ENCODE data around the gene CADM2.

DNA sequence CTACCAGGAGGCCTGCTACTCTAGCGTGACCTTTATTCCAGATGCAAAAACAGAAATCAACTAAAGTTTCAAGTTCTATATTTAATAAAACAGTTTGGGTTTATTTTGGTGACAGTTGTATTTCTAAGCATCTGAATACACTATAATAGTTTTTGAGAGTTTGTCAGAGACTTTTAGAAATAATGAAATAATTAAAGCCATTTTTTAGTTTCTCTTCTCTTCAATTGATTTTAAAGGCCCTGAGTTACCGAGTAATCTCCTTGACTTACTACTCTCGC, 523.4 kb downstream of the CADM2 start:
- TF ChIP-seq, protein P1, sequence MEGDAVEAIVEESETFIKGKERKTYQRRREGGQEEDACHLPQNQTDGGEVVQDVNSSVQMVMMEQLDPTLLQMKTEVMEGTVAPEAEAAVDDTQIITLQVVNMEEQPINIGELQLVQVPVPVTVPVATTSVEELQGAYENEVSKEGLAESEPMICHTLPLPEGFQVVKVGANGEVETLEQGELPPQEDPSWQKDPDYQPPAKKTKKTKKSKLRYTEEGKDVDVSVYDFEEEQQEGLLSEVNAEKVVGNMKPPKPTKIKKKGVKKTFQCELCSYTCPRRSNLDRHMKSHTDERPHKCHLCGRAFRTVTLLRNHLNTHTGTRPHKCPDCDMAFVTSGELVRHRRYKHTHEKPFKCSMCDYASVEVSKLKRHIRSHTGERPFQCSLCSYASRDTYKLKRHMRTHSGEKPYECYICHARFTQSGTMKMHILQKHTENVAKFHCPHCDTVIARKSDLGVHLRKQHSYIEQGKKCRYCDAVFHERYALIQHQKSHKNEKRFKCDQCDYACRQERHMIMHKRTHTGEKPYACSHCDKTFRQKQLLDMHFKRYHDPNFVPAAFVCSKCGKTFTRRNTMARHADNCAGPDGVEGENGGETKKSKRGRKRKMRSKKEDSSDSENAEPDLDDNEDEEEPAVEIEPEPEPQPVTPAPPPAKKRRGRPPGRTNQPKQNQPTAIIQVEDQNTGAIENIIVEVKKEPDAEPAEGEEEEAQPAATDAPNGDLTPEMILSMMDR (IDR thresholded peaks at IDR 0.05) = no peak
- TF ChIP-seq POLR2A (IDR thresholded peaks at IDR 0.05) = no peak

Data from prostate gland (tissue), 2 donors.